Muscle of leg (tissue), 11 donors: ENCODE measurements around the gene ADARB2. TPM values are rescaled to one million over a fixed set of nuclear protein-coding genes. Genes with fewer than 3 reads are reported as not detected.

Source experiments
- DNase-seq: peaks from one replicate; pipeline ENCODE4 v3.0.0; 2013
- H3K27ac ChIP-seq: one replicate; pipeline ENCODE4 v1.5.1; 2013; ENCODE audit warnings: mild to moderate bottlenecking, low read length, control low read depth
- H3K27me3 ChIP-seq: one replicate; pipeline ENCODE4 v1.6.1; 2013; ENCODE audit warnings: low read length; ENCODE audit not compliant: control insufficient read depth, insufficient read depth
- H3K36me3 ChIP-seq: one replicate; pipeline ENCODE4 v1.6.1; 2013; ENCODE audit warnings: low read length; ENCODE audit not compliant: control insufficient read depth, insufficient read depth
- H3K4me1 ChIP-seq: one replicate; pipeline ENCODE4 v1.6.1; 2013; ENCODE audit warnings: low read length; ENCODE audit not compliant: control insufficient read depth, insufficient read depth
- H3K4me3 ChIP-seq: one replicate; pipeline ENCODE4 v1.5.1; 2013; ENCODE audit warnings: low read length, control low read depth
- H3K9me3 ChIP-seq: replicated peaks from 2 replicates; pipeline ENCODE4 v1.6.1; 2013; ENCODE audit warnings: low read depth, low read length; ENCODE audit not compliant: control insufficient read depth
- WGBS: methylation state at CpG from one replicate; pipeline ENCODE4 v1.1.5; 2013; ENCODE audit warnings: missing lambda C conversion rate; ENCODE audit not compliant: insufficient coverage; 5-methylcytosine and 5-hydroxymethylcytosine counted together
- polyA plus RNA-seq, 8 donors: library from polyadenylated mRNA; unstranded; fragments of 120-200 nt; gene quantifications; one replicate each; pipeline versions ENCODE4 v1.2.1 to v1.2.3, GENCODE V29; 2013; ENCODE audit warnings: inconsistent platforms in 1 of 8, low replicate concordance in 1 of 8; ENCODE audit not compliant: insufficient read length in 8 of 8, insufficient read depth in 1 of 8
- total RNA-seq: library from RNA; stranded (reverse); fragments of 120-200 nt; gene quantifications from one replicate; pipeline ENCODE4 v1.2.4, GENCODE V29; 2013

The ADARB2 gene
- total and polyA plus RNA-seq, 9 donors, result 0.13 to 0.38 (median 0.23) TPM

GRCh38 chr10:1632596-1632995, 104.7 kb downstream of the ADARB2 start:
- no peaks in the 10 kb centered on the region for H3K36me3 ChIP-seq
- no peaks in the 10 kb centered on the region for H3K4me1 ChIP-seq
- no peak for DNase-seq
- H3K27ac ChIP-seq, result no peak overlapping the region
- no CpG with 5 or more reads among the region's 3 CpGs for WGBS
- H3K9me3 ChIP-seq, result no peaks in the 10 kb centered on the region
- H3K4me3 ChIP-seq, result no peak overlapping the region
- H3K27me3 ChIP-seq, result peaks cover 5% of the 10 kb centered on the region

- no peak overlapping the region for H3K27ac ChIP-seq
- no peaks in the 10 kb centered on the region for H3K4me1 ChIP-seq
- no peaks in the 10 kb centered on the region for H3K36me3 ChIP-seq
- peaks cover 5% of the 10 kb centered on the region for H3K27me3 ChIP-seq
- no peaks in the 10 kb centered on the region for H3K9me3 ChIP-seq
- no peak for DNase-seq
- H3K4me3 ChIP-seq, result no peak overlapping the region
- 89% methylated on average over 3 of the region's 3 CpGs for WGBS
Observed at GRCh38 chr10:1632141-1632540, 105.2 kb downstream of the ADARB2 start.

- 84% methylated on average over 12 of the region's 13 CpGs for WGBS
- H3K27me3 ChIP-seq, result peaks cover 5% of the 10 kb centered on the region
- no peak for DNase-seq
- H3K4me1 ChIP-seq, result no peaks in the 10 kb centered on the region
- H3K27ac ChIP-seq, result no peak overlapping the region
- no peaks in the 10 kb centered on the region for H3K9me3 ChIP-seq
- H3K36me3 ChIP-seq, result no peaks in the 10 kb centered on the region
- H3K4me3 ChIP-seq, result no peak overlapping the region
Observed at GRCh38 chr10:1631282-1631681, 106.0 kb downstream of the ADARB2 start.

- DNase-seq, result no peak
- no peaks in the 10 kb centered on the region for H3K4me1 ChIP-seq
- H3K4me3 ChIP-seq, result no peak overlapping the region
- no peaks in the 10 kb centered on the region for H3K9me3 ChIP-seq
- H3K27me3 ChIP-seq, result peaks cover 2% of the 10 kb centered on the region
- no peak overlapping the region for H3K27ac ChIP-seq
- no peaks in the 10 kb centered on the region for H3K36me3 ChIP-seq
- WGBS, result 86% methylated on average over 3 of the region's 6 CpGs
Observed at GRCh38 chr10:1630304-1630703, 107.0 kb downstream of the ADARB2 start.

GRCh38 chr10:1629326-1630198, 107.8 kb downstream of the ADARB2 start:
- H3K4me3 ChIP-seq, result no peak overlapping the region
- H3K27ac ChIP-seq, result no peak overlapping the region
- H3K36me3 ChIP-seq, result no peaks in the 10 kb centered on the region
- no peaks in the 10 kb centered on the region for H3K9me3 ChIP-seq
- DNase-seq, result no peak
- H3K4me1 ChIP-seq, result no peaks in the 10 kb centered on the region
- H3K27me3 ChIP-seq, result peaks cover 2% of the 10 kb centered on the region
- 70% methylated on average over 14 of the region's 18 CpGs for WGBS

GRCh38 chr10:1628757-1629156, 108.6 kb downstream of the ADARB2 start:
- H3K4me3 ChIP-seq, result no peak overlapping the region
- H3K36me3 ChIP-seq, result no peaks in the 10 kb centered on the region
- no peaks in the 10 kb centered on the region for H3K4me1 ChIP-seq
- no peaks in the 10 kb centered on the region for H3K9me3 ChIP-seq
- peaks cover 2% of the 10 kb centered on the region for H3K27me3 ChIP-seq
- DNase-seq, result no peak
- no peak overlapping the region for H3K27ac ChIP-seq
- 86% methylated on average over 11 of the region's 14 CpGs for WGBS

GRCh38 chr10:1627945-1628344, 109.4 kb downstream of the ADARB2 start:
- Histone ChIP-seq H3K9me3 (no peaks in the 10 kb centered on the region), H3K27me3 (peaks cover 2% of the 10 kb centered on the region), H3K27ac (no peak overlapping the region), H3K4me1 (no peaks in the 10 kb centered on the region), H3K4me3 (no peak overlapping the region), H3K36me3 (no peaks in the 10 kb centered on the region)
- 82% methylated on average over 5 of the region's 14 CpGs for WGBS
- DNase-seq, result no peak

GRCh38 chr10:1626835-1627234, 110.5 kb downstream of the ADARB2 start:
- Histone ChIP-seq H3K4me3 (no peak overlapping the region), H3K36me3 (no peaks in the 10 kb centered on the region), H3K27ac (no peak overlapping the region), H3K4me1 (no peaks in the 10 kb centered on the region), H3K27me3 (peaks cover 2% of the 10 kb centered on the region), H3K9me3 (no peaks in the 10 kb centered on the region)
- DNase-seq, result no peak
- 79% methylated on average over 10 of the region's 16 CpGs for WGBS

GRCh38 chr10:1626410-1626809, 110.9 kb downstream of the ADARB2 start:
- no peak overlapping the region for H3K27ac ChIP-seq
- WGBS, result 71% methylated on average over 15 of the region's 22 CpGs
- H3K27me3 ChIP-seq, result peaks cover 2% of the 10 kb centered on the region
- no peaks in the 10 kb centered on the region for H3K4me1 ChIP-seq
- no peak for DNase-seq
- no peak overlapping the region for H3K4me3 ChIP-seq
- H3K9me3 ChIP-seq, result no peaks in the 10 kb centered on the region
- no peaks in the 10 kb centered on the region for H3K36me3 ChIP-seq

- no peaks in the 10 kb centered on the region for H3K4me1 ChIP-seq
- peaks cover 2% of the 10 kb centered on the region for H3K27me3 ChIP-seq
- no peak for DNase-seq
- H3K4me3 ChIP-seq, result no peak overlapping the region
- H3K9me3 ChIP-seq, result no peaks in the 10 kb centered on the region
- no peak overlapping the region for H3K27ac ChIP-seq
- no peaks in the 10 kb centered on the region for H3K36me3 ChIP-seq
- WGBS, result 93% methylated on average over 11 of the region's 11 CpGs
Observed at GRCh38 chr10:1625731-1626130, 111.6 kb downstream of the ADARB2 start.
